GM12878 (cell line): ENCODE measurements around the gene FAM3B. TPM values are rescaled to one million over a fixed set of nuclear protein-coding genes. Genes with fewer than 3 reads are reported as not detected.

ENCODE experiments used
- ATAC-seq: fragments of 200-7000 bp; cut with Tn5 transposase; 3 replicates; pipeline ENCODE4 v1.9.1; 2020; ENCODE audit warnings: mild to moderate bottlenecking, moderate library complexity
- BruUV-seq: library from RNA; stranded (reverse); fragments of 400-500 nt; replicated peaks from 2 replicates; lab custom pipeline; 2021; lab: Mats Ljungman, UMichigan
- CTCF ChIA-PET: fragments of 300-600 bp; sonication (Branson Sonifier 250); formaldehyde crosslinking; extraction: SDS; loops from one replicate; lab custom pipeline; 2021; ENCODE audit warnings: inconsistent platforms; lab: Yijun Ruan, JAX
- POLR2A ChIA-PET: fragments of 350-600 bp; formaldehyde crosslinking; extraction: SDS; loops from one replicate; lab custom pipeline; 2021; ENCODE audit warnings: inconsistent platforms; lab: Charles Lee
- RAD21 ChIA-PET: fragments of 300-600 bp; sonication (Branson Sonifier 250); formaldehyde crosslinking; loops from one replicate; lab custom pipeline; 2023; ENCODE audit warnings: antibody characterized with exemption; ENCODE audit not compliant: unreplicated experiment; lab: Charles Lee
- SMC1A ChIA-PET: fragments of 300-600 bp; sonication (Branson Sonifier 250); formaldehyde crosslinking; loops from one replicate; lab custom pipeline; 2023; ENCODE audit not compliant: unreplicated experiment, uncharacterized antibody; lab: Charles Lee
- DNase-seq: peaks from one replicate; pipeline ENCODE4 v3.0.0-alpha.2; 2011; ENCODE audit warnings: low read depth, low spot score
- FAIRE-seq: peaks from 3 replicates; lab custom pipeline; 2011; peaks lifted over from hg19 to GRCh38; lab: Jason Lieb, UNC
- H2AFZ ChIP-seq: 2 replicates; pipeline ENCODE4 v1.6.0; 2011; ENCODE audit warnings: low read depth, low read length, control low read depth; ENCODE audit not compliant: control insufficient read depth
- H3K27ac ChIP-seq: 2 replicates; pipeline ENCODE4 v1.5.1; 2011; ENCODE audit warnings: control low read depth; ENCODE audit not compliant: control insufficient read depth, insufficient read depth
- H3K27me3 ChIP-seq, 2 experiments: replicated peaks in 1 of 2; 2 replicates each; pipeline versions ENCODE4 v1.6.0 to v1.6.1; 2011; ENCODE audit warnings: low read length in 1 of 2; ENCODE audit not compliant: control insufficient read depth in 2 of 2, insufficient read depth in 2 of 2
- H3K36me3 ChIP-seq, 2 experiments: 2 replicates each; pipeline ENCODE4 v1.5.1; 2011; ENCODE audit warnings: low read length in 1 of 2; ENCODE audit not compliant: control insufficient read depth in 2 of 2, insufficient read depth in 2 of 2
- H3K4me1 ChIP-seq: 2 replicates; pipeline ENCODE4 v1.6.1; 2011; ENCODE audit warnings: mild to moderate bottlenecking, low read length, moderate library complexity, mixed read lengths; ENCODE audit not compliant: control insufficient read depth, insufficient read depth
- H3K4me2 ChIP-seq: 2 replicates; pipeline ENCODE4 v1.6.0; 2011; ENCODE audit warnings: control low read depth; ENCODE audit not compliant: control insufficient read depth, insufficient read depth
- H3K4me3 ChIP-seq: fragments of 200-600 bp; sonication (generic); 2 replicates; pipeline ENCODE4 v1.5.1; 2016
- H3K79me2 ChIP-seq: 2 replicates; pipeline ENCODE4 v1.6.0; 2011; ENCODE audit warnings: low read length; ENCODE audit not compliant: control insufficient read depth, insufficient read depth
- H3K9ac ChIP-seq: 2 replicates; pipeline ENCODE4 v1.8.0; 2011; ENCODE audit warnings: low read length, control low read depth, mixed read lengths; ENCODE audit not compliant: control insufficient read depth, insufficient read depth
- H3K9me3 ChIP-seq: replicated peaks from 3 replicates; pipeline ENCODE4 v1.5.1; 2011; ENCODE audit warnings: mild to moderate bottlenecking, low read length; ENCODE audit not compliant: control insufficient read depth, insufficient read depth
- H4K20me1 ChIP-seq: 2 replicates; pipeline ENCODE4 v1.6.0; 2011; ENCODE audit not compliant: control insufficient read depth, insufficient read depth
- CBX3 ChIP-seq: fragments of 200-600 bp; sonication (generic); IDR thresholded peaks from 2 replicates; pipeline ENCODE4 v1.6.1; 2016; ENCODE audit warnings: low read depth, borderline replicate concordance
- CBX5 ChIP-seq: sonication (generic); IDR thresholded peaks from 2 replicates; pipeline ENCODE4 v1.6.1; 2016; ENCODE audit warnings: low read depth, moderate library complexity, mild to moderate bottlenecking, inconsistent platforms
- ETV6 ChIP-seq, 2 experiments: fragments of 450-650 bp in 1 of 2; IDR thresholded peaks in 1 of 2; conservative IDR thresholded peaks in 1 of 2; 2 replicates each; pipeline ENCODE4 v1.6.1; 2014; ENCODE audit warnings: antibody characterized with exemption in 1 of 2, borderline replicate concordance in 1 of 2, low read depth in 1 of 2, mild to moderate bottlenecking in 1 of 2, moderate library complexity in 1 of 2
- HCFC1 ChIP-seq: fragments of 150-350 bp; IDR thresholded peaks from 2 replicates; pipeline ENCODE4 v1.6.1; 2014; ENCODE audit warnings: low read length
- HDGF ChIP-seq: fragments of 450-650 bp; IDR thresholded peaks from 2 replicates; pipeline ENCODE4 v1.6.1; 2016; ENCODE audit warnings: antibody characterized with exemption
- HSF1 ChIP-seq: fragments of 150-350 bp; IDR thresholded peaks from 2 replicates; pipeline ENCODE4 v1.6.1; 2014; ENCODE audit warnings: mild to moderate bottlenecking, low read depth, low read length
- NR2C2 ChIP-seq: IDR thresholded peaks from 2 replicates; pipeline ENCODE4 v1.6.1; 2011; ENCODE audit warnings: borderline replicate concordance, low read depth; ENCODE audit not compliant: control insufficient read depth, insufficient read length
- SRF ChIP-seq, 2 experiments: IDR thresholded peaks; 2 replicates each; pipeline ENCODE4 v1.6.1; 2011; ENCODE audit warnings: low read depth in 2 of 2, low read length in 2 of 2, mild to moderate bottlenecking in 1 of 2, moderate library complexity in 1 of 2
- STAT3 ChIP-seq: IDR thresholded peaks from 2 replicates; pipeline ENCODE4 v1.6.1; 2011; ENCODE audit warnings: low read depth, low read length, improper control_type of control experiment
- TBL1XR1 ChIP-seq: IDR thresholded peaks from 2 replicates; pipeline ENCODE4 v1.6.1; 2012; ENCODE audit warnings: low read depth, low read length, improper control_type of control experiment
- ZNF207 ChIP-seq: fragments of 450-650 bp; IDR thresholded peaks from 2 replicates; pipeline ENCODE4 v1.6.1; 2014; ENCODE audit warnings: antibody characterized with exemption, mild to moderate bottlenecking, borderline replicate concordance
- ZNF217 ChIP-seq: fragments of 450-650 bp; IDR thresholded peaks from 2 replicates; pipeline ENCODE4 v1.6.1; 2017; ENCODE audit warnings: antibody characterized with exemption, mild to moderate bottlenecking
- ZSCAN29 ChIP-seq: fragments of 450-650 bp; IDR thresholded peaks from 2 replicates; pipeline ENCODE4 v1.6.1; 2017; ENCODE audit warnings: mild to moderate bottlenecking, moderate library complexity
- WGBS: methylation state at CpG from one replicate; pipeline ENCODE4 v1.1.6; 2016; ENCODE audit warnings: low lambda C conversion rate; ENCODE audit not compliant: insufficient replicate concordance, insufficient coverage; ENCODE audit errors: missing lambda C conversion rate; 5-methylcytosine and 5-hydroxymethylcytosine counted together
- in situ Hi-C: fragments of 300-500 bp; cut with MboI; formaldehyde crosslinking; loops from 9 replicates; pipeline ENCODE4 v1.14.3; 2018; ENCODE audit warnings: mixed read lengths
- intact Hi-C: fragments of 100-400 bp; cut with micrococcal nuclease; formaldehyde crosslinking; loops from one replicate; pipeline ENCODE4 v1.14.2; 2022; ENCODE audit not compliant: unreplicated experiment
- polyA plus RNA-seq, 11 experiments: library from polyadenylated mRNA; depleted of rRNA in 4 of 11; unstranded in 6 of 11; stranded (reverse) in 5 of 11; fragments of >200 nt; fragmentation: Nextera tagmentation in 4 of 11; fragmentation: Illumina TruSeq in 1 of 11; extraction: Ambion mirVana in 4 of 11; extraction: Trizol in 1 of 11; gene quantifications; 1 replicate in 1 of 11; 2 replicates in 10 of 11; pipeline versions ENCODE4 v1.2.1 to v1.2.3, GENCODE V29; 2011 to 2016; ENCODE audit warnings: inconsistent platforms in 2 of 11, missing spikeins in 2 of 11, low read depth in 1 of 11
- total RNA-seq, 4 experiments: library from RNA; depleted of rRNA in 3 of 4; stranded (reverse); fragments of >200 nt in 3 of 4; fragmentation: Illumina TruSeq in 1 of 4; extraction: Trizol in 1 of 4; gene quantifications; 2 replicates each; pipeline versions ENCODE4 v1.2.1 to v1.2.3, GENCODE V29; 2013 to 2021
- TF ChIP-seq, protein P1 (sequence below): fragments of 450-650 bp; IDR thresholded peaks from 2 replicates; pipeline ENCODE4 v1.6.1; 2017; ENCODE audit warnings: mild to moderate bottlenecking, moderate library complexity
- TF ChIP-seq, protein P2 (sequence below): IDR thresholded peaks from 2 replicates; pipeline ENCODE4 v1.6.1; 2012; ENCODE audit warnings: low read depth, low read length, improper control_type of control experiment

The FAM3B gene
- total and polyA plus RNA-seq, 10 of the 15 experiments (the other 5 are each of a cell fraction or from before 2014, with no cell fraction given), result 0.12 TPM; not detected in 9

GRCh38 chr21:41280115-41280919 is 36.3 kb upstream of the FAM3B start:
- peaks cover 2 to 6% of the 10 kb centered on the region in 2 experiments for H3K27me3 ChIP-seq
- BruUV-seq, result no TSS peak
- no peak for DNase-seq
- 37% methylated on average over 18 of the region's 18 CpGs for WGBS
- in situ Hi-C loops (no loop called here), intact Hi-C loops (loop anchor here (5.0 kb wide), 2 partner anchors 82 to 332 kb away; partner anchors contain the start of gene MX2)
- RAD21 ChIA-PET, result interaction anchor here (1.3 to 5.5 kb wide), 2 partner anchors 90 to 332 kb away, joined by 5 to 97 read pairs; no protein-coding TSS in a partner anchor
- POLR2A ChIA-PET, result no interaction called here
- no peaks in the 10 kb centered on the region for H4K20me1 ChIP-seq
- no peak overlapping the region for H3K4me2 ChIP-seq
- SMC1A ChIA-PET, result interaction anchor here (3.4 to 5.7 kb wide), 3 partner anchors 12 to 150 kb away, joined by 15 to 60 read pairs (median 19); no protein-coding TSS in a partner anchor
- ATAC-seq, result no peak
- no peak overlapping the region for H3K9ac ChIP-seq
- no peak overlapping the region for H2AFZ ChIP-seq
- no peaks in the 10 kb centered on the region for H3K4me1 ChIP-seq
- no peaks in the 10 kb centered on the region for H3K9me3 ChIP-seq
- H3K36me3 ChIP-seq, result no peaks in the 10 kb centered on the region
- no peak overlapping the region for H3K4me3 ChIP-seq
- no peak for FAIRE-seq
- H3K79me2 ChIP-seq, result no peaks in the 10 kb centered on the region
- H3K27ac ChIP-seq, result no peak overlapping the region
- CTCF ChIA-PET, result interaction anchor here (1.1 to 6.9 kb wide), 5 partner anchors 43 to 332 kb away, joined by 3 to 99 read pairs (median 42); partner anchors contain the start of gene MX2
- TF ChIP-seq, protein P1, sequence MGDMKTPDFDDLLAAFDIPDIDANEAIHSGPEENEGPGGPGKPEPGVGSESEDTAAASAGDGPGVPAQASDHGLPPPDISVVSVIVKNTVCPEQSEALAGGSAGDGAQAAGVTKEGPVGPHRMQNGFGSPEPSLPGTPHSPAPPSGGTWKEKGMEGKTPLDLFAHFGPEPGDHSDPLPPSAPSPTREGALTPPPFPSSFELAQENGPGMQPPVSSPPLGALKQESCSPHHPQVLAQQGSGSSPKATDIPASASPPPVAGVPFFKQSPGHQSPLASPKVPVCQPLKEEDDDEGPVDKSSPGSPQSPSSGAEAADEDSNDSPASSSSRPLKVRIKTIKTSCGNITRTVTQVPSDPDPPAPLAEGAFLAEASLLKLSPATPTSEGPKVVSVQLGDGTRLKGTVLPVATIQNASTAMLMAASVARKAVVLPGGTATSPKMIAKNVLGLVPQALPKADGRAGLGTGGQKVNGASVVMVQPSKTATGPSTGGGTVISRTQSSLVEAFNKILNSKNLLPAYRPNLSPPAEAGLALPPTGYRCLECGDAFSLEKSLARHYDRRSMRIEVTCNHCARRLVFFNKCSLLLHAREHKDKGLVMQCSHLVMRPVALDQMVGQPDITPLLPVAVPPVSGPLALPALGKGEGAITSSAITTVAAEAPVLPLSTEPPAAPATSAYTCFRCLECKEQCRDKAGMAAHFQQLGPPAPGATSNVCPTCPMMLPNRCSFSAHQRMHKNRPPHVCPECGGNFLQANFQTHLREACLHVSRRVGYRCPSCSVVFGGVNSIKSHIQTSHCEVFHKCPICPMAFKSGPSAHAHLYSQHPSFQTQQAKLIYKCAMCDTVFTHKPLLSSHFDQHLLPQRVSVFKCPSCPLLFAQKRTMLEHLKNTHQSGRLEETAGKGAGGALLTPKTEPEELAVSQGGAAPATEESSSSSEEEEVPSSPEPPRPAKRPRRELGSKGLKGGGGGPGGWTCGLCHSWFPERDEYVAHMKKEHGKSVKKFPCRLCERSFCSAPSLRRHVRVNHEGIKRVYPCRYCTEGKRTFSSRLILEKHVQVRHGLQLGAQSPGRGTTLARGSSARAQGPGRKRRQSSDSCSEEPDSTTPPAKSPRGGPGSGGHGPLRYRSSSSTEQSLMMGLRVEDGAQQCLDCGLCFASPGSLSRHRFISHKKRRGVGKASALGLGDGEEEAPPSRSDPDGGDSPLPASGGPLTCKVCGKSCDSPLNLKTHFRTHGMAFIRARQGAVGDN, result no peak
- TF ChIP-seq HCFC1, result no peak
- no peak for TF ChIP-seq ZNF207
- TF ChIP-seq NR2C2, result no peak
- TF ChIP-seq SRF (IDR thresholded peaks at IDR 0.05; ENCODE audit: low read depth in 2 of 2, low read length in 2 of 2), result no peak
- TF ChIP-seq STAT3, result no peak
- no peak for TF ChIP-seq TBL1XR1
- no peak for TF ChIP-seq ZSCAN29
- TF ChIP-seq, protein P2, sequence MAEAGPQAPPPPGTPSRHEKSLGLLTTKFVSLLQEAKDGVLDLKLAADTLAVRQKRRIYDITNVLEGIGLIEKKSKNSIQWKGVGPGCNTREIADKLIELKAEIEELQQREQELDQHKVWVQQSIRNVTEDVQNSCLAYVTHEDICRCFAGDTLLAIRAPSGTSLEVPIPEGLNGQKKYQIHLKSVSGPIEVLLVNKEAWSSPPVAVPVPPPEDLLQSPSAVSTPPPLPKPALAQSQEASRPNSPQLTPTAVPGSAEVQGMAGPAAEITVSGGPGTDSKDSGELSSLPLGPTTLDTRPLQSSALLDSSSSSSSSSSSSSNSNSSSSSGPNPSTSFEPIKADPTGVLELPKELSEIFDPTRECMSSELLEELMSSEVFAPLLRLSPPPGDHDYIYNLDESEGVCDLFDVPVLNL, result no peak
- TF ChIP-seq CBX3, result no peak
- no peak for TF ChIP-seq HSF1
- no peak for TF ChIP-seq ZNF217
- TF ChIP-seq ETV6 (conservative IDR thresholded peaks at IDR 0.05 in 1 of 2, IDR thresholded peaks at IDR 0.05 in 1 of 2; ENCODE audit: borderline replicate concordance in 1 of 2, low read depth in 1 of 2), result no peak
- TF ChIP-seq CBX5, result no peak
- no peak for TF ChIP-seq HDGF
- TF ChIP-seq, all 136 proteins: peak for 0
